Measurements from ENCODE around the gene IDUA.

The IDUA gene

DNA sequence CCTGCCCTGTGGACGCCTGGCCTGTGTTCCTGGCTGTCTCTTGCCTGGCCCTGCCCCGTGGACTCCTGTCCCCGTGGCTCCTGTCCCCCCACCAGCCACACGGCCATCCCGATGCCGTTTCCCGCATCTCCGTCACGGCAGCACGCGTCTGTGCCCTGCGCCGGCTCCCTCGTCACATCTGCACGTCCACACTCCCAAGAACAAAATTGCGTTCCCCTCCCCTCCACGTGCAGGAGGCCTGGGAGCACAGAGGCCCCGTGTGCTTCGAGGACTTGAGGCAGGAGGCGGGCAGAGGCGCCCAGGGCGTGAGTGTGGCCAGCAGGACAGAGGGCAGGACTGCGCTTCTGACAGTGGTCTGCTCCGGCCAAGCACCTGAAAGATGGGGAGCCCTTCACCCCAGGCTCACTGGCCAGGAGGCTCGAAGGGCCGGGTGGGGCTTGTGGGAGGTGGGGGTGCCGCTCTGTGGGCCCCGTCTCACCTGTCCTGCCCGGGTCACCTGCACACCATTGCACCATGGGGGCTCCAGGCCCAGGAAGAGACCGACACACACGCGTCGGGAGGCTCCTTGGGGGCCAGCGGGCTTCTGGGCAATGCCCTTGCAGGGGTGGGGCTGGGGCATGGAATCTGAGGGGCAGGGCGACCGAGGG, 41.9 kb downstream of the IDUA start:
- TF ChIP-seq, protein P1, sequence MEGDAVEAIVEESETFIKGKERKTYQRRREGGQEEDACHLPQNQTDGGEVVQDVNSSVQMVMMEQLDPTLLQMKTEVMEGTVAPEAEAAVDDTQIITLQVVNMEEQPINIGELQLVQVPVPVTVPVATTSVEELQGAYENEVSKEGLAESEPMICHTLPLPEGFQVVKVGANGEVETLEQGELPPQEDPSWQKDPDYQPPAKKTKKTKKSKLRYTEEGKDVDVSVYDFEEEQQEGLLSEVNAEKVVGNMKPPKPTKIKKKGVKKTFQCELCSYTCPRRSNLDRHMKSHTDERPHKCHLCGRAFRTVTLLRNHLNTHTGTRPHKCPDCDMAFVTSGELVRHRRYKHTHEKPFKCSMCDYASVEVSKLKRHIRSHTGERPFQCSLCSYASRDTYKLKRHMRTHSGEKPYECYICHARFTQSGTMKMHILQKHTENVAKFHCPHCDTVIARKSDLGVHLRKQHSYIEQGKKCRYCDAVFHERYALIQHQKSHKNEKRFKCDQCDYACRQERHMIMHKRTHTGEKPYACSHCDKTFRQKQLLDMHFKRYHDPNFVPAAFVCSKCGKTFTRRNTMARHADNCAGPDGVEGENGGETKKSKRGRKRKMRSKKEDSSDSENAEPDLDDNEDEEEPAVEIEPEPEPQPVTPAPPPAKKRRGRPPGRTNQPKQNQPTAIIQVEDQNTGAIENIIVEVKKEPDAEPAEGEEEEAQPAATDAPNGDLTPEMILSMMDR (IDR thresholded peaks at IDR 0.05; ENCODE audit: insufficient read depth, missing control alignments) = no peak
- FAIRE-seq (no peak), DNase-seq (ENCODE audit: insufficient read length, low spot score) (no peak)

- no peak for FAIRE-seq
- DNase-seq (ENCODE audit: insufficient read length, low spot score) = no peak
- TF ChIP-seq, protein P1 (IDR thresholded peaks at IDR 0.05; ENCODE audit: insufficient read depth, missing control alignments) = no peak
These were observed 42.7 kb downstream of the IDUA start for GRCh38 chr4:1029529-1029928.

DNA sequence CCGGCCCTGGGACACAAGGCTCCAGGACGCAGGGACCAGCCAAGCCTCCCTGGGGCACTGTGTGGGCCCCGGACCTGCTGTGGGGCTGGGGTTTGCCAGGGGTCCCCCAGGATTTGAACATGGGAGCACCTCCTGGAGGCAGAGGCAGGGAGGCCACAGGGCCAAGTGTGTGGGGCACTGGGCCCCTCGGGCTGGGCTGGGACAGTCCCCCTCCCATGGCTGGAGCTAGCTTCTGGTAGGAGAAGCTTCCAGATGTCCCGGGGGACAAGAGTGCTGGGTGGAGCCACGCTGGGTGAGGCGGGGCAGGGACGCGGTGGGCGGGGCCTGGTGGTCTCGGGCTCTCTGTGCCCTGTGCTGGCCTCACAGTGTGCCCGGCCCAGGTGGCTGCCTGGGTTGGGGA, 43.2 kb downstream of the IDUA start:
- TF ChIP-seq, protein P1 (IDR thresholded peaks at IDR 0.05; ENCODE audit: insufficient read depth, missing control alignments) = no peak
- no peak for DNase-seq (ENCODE audit: insufficient read length, low spot score)
- no peak for FAIRE-seq

- TF ChIP-seq, protein P1 (IDR thresholded peaks at IDR 0.05; ENCODE audit: insufficient read depth, missing control alignments) = no peak
- no peak for FAIRE-seq
- DNase-seq (ENCODE audit: insufficient read length, low spot score) = no peak
These were observed 43.7 kb downstream of the IDUA start for GRCh38 chr4:1030559-1030958.

DNA sequence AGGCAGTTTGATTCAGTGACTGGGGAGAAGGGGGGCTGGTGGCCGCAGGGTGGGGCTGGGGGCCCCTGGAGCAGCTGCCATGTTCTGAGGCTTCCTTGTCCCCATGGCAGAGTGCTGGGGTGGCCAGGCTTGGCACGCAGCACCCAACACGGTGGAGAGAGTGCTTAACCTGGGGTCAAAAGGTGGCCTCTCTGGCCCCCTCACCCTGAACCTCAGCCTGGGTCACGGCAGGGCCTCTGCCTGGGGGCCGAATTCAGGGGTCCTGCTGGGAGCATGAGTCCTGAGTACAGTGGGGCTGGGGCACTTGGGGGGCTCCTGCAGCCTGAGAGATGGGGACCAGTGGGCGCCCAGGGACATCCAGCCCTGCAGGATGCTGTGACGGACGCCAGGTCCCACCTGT, 44.5 kb downstream of the IDUA start:
- TF ChIP-seq, protein P1 (IDR thresholded peaks at IDR 0.05; ENCODE audit: insufficient read depth, missing control alignments) = no peak
- FAIRE-seq = no peak

DNA sequence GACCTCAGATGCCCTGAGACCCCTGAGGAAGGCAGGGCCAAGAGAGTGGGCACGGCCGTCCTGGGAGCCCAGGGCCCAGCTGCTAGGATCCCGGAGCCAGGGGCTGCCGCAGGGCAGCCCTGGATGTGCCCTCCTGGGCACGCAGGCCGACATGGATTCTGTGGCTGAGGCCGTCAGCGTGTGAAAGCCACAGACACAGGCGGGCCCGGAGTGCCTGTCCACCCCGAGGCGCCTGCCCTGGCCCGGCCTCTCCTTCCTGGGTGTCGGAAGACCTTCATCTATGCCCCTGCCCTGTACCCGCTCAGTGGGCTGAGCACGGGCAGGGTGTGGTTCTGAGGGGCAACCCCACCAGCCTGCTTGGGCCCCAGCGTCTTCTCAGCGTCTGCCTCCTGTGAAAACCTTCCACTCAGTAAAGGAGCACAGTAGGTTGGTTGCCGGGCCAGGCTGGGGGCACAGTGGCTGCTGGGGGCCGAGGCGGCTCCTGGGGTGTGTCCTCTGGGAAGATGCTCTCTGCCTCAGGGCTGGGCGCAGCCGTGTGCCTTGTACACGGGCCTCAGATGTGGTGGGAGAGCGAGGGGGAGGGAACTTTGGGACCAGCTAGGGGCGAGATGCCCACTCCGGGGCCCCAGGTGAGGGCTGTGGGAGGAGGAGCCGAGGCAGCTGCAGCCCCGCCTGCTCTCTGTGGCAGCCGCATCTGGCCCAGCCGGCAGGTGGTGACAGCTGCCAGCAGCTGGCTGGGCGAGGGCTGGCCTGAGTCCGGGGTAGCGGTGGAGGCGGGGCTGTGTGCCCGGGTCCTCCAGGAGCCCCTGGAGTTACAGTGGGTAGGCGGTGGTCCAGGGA, 45.3 kb downstream of the IDUA start:
- TF ChIP-seq, protein P1 (IDR thresholded peaks at IDR 0.05; ENCODE audit: insufficient read depth, missing control alignments) = no peak
- FAIRE-seq (no peak), DNase-seq (ENCODE audit: insufficient read length, low spot score) (no peak)

More for the DNA sequence above, 44.5 kb downstream of the IDUA start:
- no peak for DNase-seq (ENCODE audit: insufficient read length, low spot score)

- DNase-seq (ENCODE audit: insufficient read length, low spot score) (no peak), FAIRE-seq (no peak)
- TF ChIP-seq, protein P1 (IDR thresholded peaks at IDR 0.05; ENCODE audit: insufficient read depth, missing control alignments) = no peak
These were observed 46.0 kb downstream of the IDUA start for GRCh38 chr4:1032861-1033260.

Data from D721Med (cell line).